H9 (cell line): ENCODE results near the gene RNPEPL1. TPM values are rescaled to one million over a fixed set of nuclear protein-coding genes. Genes with fewer than 3 reads are reported as not detected.

Source experiments
- DNase-seq: peaks from one replicate; pipeline ENCODE4 v3.0.0-alpha.2; 2017
- H2AFZ ChIP-seq: one replicate; pipeline ENCODE4 v1.6.1; 2013; ENCODE audit warnings: mild to moderate bottlenecking, low read length, control low read depth, moderate library complexity
- H2AK5ac ChIP-seq: 2 replicates; pipeline ENCODE4 v1.6.1; 2013; ENCODE audit warnings: low read length, control low read depth, mixed read lengths; ENCODE audit not compliant: insufficient read length
- H2BK120ac ChIP-seq: one replicate; pipeline ENCODE4 v1.6.1; 2013; ENCODE audit warnings: low read depth, mild to moderate bottlenecking, low read length, control low read depth, inconsistent platforms; ENCODE audit not compliant: poor library complexity, severe bottlenecking
- H2BK12ac ChIP-seq: 2 replicates; pipeline ENCODE4 v1.6.1; 2013; ENCODE audit warnings: low read length, control low read depth, mixed read lengths, low read depth; ENCODE audit not compliant: insufficient read length
- H2BK15ac ChIP-seq: 2 replicates; pipeline ENCODE4 v1.6.1; 2013; ENCODE audit warnings: low read depth, low read length, control low read depth
- H2BK20ac ChIP-seq: one replicate; pipeline ENCODE4 v1.6.1; 2013; ENCODE audit warnings: low read depth, mild to moderate bottlenecking, low read length, control low read depth, inconsistent platforms; ENCODE audit not compliant: poor library complexity, severe bottlenecking
- H2BK5ac ChIP-seq: 2 replicates; pipeline ENCODE4 v1.6.1; 2013; ENCODE audit warnings: low read length, control low read depth, mixed read lengths; ENCODE audit not compliant: insufficient read length
- H3K14ac ChIP-seq: 2 replicates; pipeline ENCODE4 v1.6.1; 2013; ENCODE audit warnings: low read length, control low read depth; ENCODE audit not compliant: insufficient read depth
- H3K18ac ChIP-seq: 2 replicates; pipeline ENCODE4 v1.6.1; 2013; ENCODE audit warnings: low read depth, mild to moderate bottlenecking, mixed read lengths, low read length, control low read depth; ENCODE audit not compliant: insufficient read length
- H3K23ac ChIP-seq: 2 replicates; pipeline ENCODE4 v1.6.1; 2013; ENCODE audit warnings: low read length, control low read depth, mixed read lengths, low read depth; ENCODE audit not compliant: insufficient read length
- H3K23me2 ChIP-seq: 2 replicates; pipeline ENCODE4 v1.6.1; 2013; ENCODE audit warnings: low read depth, mild to moderate bottlenecking, mixed read lengths, low read length, control low read depth; ENCODE audit not compliant: insufficient read length, poor library complexity, severe bottlenecking
- H3K27ac ChIP-seq: 2 replicates; pipeline ENCODE4 v1.5.1; 2013; ENCODE audit warnings: low read length, control low read depth, mixed read lengths, low read depth; ENCODE audit not compliant: insufficient read length
- H3K27me3 ChIP-seq: 2 replicates; pipeline ENCODE4 v1.6.1; 2013; ENCODE audit warnings: low read length, control low read depth, inconsistent platforms; ENCODE audit not compliant: insufficient read depth
- H3K4ac ChIP-seq: 2 replicates; pipeline ENCODE4 v1.6.1; 2013; ENCODE audit warnings: low read depth, mild to moderate bottlenecking, control low read depth, inconsistent platforms, low read length, moderate library complexity
- H3K4me1 ChIP-seq: 2 replicates; pipeline ENCODE4 v1.6.1; 2013; ENCODE audit warnings: low read length, control low read depth, inconsistent platforms; ENCODE audit not compliant: insufficient read depth
- H3K4me2 ChIP-seq: 2 replicates; pipeline ENCODE4 v1.6.1; 2013; ENCODE audit warnings: low read length, control low read depth, mixed read lengths; ENCODE audit not compliant: insufficient read length, insufficient read depth
- H3K56ac ChIP-seq: 2 replicates; pipeline ENCODE4 v1.6.1; 2013; ENCODE audit warnings: low read depth, mild to moderate bottlenecking, mixed read lengths, low read length, control low read depth; ENCODE audit not compliant: insufficient read length
- H3K79me1 ChIP-seq: 2 replicates; pipeline ENCODE4 v1.6.1; 2013; ENCODE audit warnings: low read depth, mild to moderate bottlenecking, moderate library complexity, low read length, control low read depth, inconsistent platforms; ENCODE audit not compliant: insufficient read depth, poor library complexity, severe bottlenecking
- H3K79me2 ChIP-seq: 2 replicates; pipeline ENCODE4 v1.6.1; 2013; ENCODE audit warnings: low read length, control low read depth, inconsistent platforms; ENCODE audit not compliant: insufficient read depth
- H3K9ac ChIP-seq: 2 replicates; pipeline ENCODE4 v1.6.1; 2013; ENCODE audit warnings: low read length, control low read depth, mixed read lengths; ENCODE audit not compliant: insufficient read length; ENCODE audit errors: extremely low read depth
- H3K9me3 ChIP-seq: one replicate; pipeline ENCODE4 v1.6.1; 2013; ENCODE audit warnings: low read depth, low read length, inconsistent platforms; ENCODE audit not compliant: control insufficient read depth
- H3T11ph ChIP-seq: one replicate; pipeline ENCODE4 v1.6.1; 2013; ENCODE audit warnings: mild to moderate bottlenecking, low read length, control low read depth, inconsistent platforms
- H4K20me1 ChIP-seq: one replicate; pipeline ENCODE4 v1.6.1; 2013; ENCODE audit not compliant: control insufficient read depth, insufficient read length, insufficient read depth
- H4K5ac ChIP-seq: 2 replicates; pipeline ENCODE4 v1.6.1; 2013; ENCODE audit warnings: low read depth, mild to moderate bottlenecking, mixed read lengths, low read length, control low read depth; ENCODE audit not compliant: insufficient read length
- H4K8ac ChIP-seq: replicated peaks from 2 replicates; pipeline ENCODE4 v1.6.1; 2013; ENCODE audit warnings: low read length, control low read depth, mixed read lengths, low read depth; ENCODE audit not compliant: insufficient read length
- H4K91ac ChIP-seq: 2 replicates; pipeline ENCODE4 v1.6.1; 2013; ENCODE audit warnings: low read depth, mild to moderate bottlenecking, moderate library complexity, mixed read lengths, low read length, control low read depth; ENCODE audit not compliant: insufficient read length
- H3K27ac Mint-ChIP-seq, 3 experiments: 2 replicates in 2 of 3; 3 replicates in 1 of 3; pipeline ENCODE4 v1.8.0; 2020 to 2021; ENCODE audit warnings: mixed read lengths in 3 of 3, mild to moderate bottlenecking in 1 of 3, moderate library complexity in 1 of 3
- H3K27me3 Mint-ChIP-seq: 2 replicates; pipeline ENCODE4 v1.8.0; 2021; ENCODE audit warnings: low read depth, mild to moderate bottlenecking, moderate library complexity, mixed read lengths
- H3K36me3 Mint-ChIP-seq, 3 experiments: 2 replicates in 2 of 3; 3 replicates in 1 of 3; pipeline ENCODE4 v1.8.0; 2020 to 2021; ENCODE audit warnings: low read depth in 3 of 3, mixed read lengths in 3 of 3; ENCODE audit not compliant: insufficient read depth in 1 of 3
- H3K4me1 Mint-ChIP-seq, 2 experiments: 2 replicates each; pipeline ENCODE4 v1.8.0; 2020; ENCODE audit warnings: mixed read lengths in 2 of 2
- H3K4me3 Mint-ChIP-seq, 2 experiments: 2 replicates in 1 of 2; 3 replicates in 1 of 2; pipeline ENCODE4 v1.8.0; 2020 to 2021; ENCODE audit warnings: mild to moderate bottlenecking in 2 of 2, mixed read lengths in 2 of 2, moderate library complexity in 1 of 2
- H3K9me3 Mint-ChIP-seq, 2 experiments: 2 replicates in 1 of 2; 3 replicates in 1 of 2; pipeline ENCODE4 v1.8.0; 2020; ENCODE audit warnings: mild to moderate bottlenecking in 2 of 2, mixed read lengths in 2 of 2, moderate library complexity in 1 of 2
- CTCF ChIP-seq: fragments of 200-600 bp; sonication (generic); conservative IDR thresholded peaks from 3 replicates; pipeline ENCODE4 v1.8.0; 2021; ENCODE audit warnings: antibody characterized with exemption, mild to moderate bottlenecking
- WGBS: extraction: QIAGEN DNeasy Blood & Tissue Kit; methylation state at CpG from one replicate; pipeline ENCODE4 v1.1.7; 2013; ENCODE audit warnings: missing lambda C conversion rate, low lambda C conversion rate, mixed read lengths; ENCODE audit not compliant: insufficient read length; ENCODE audit errors: extremely low coverage; 5-methylcytosine and 5-hydroxymethylcytosine counted together
- total RNA-seq: library from RNA; stranded (reverse); gene quantifications from 2 replicates; pipeline ENCODE4 v1.2.1, GENCODE V29; 2021

RNPEPL1 gene
- total RNA-seq, 1 experiment from 2014 or later: 22.5 TPM

- Mint-ChIP-seq H3K36me3 (peaks cover 2 to 20% (median 5%) of the 10 kb centered on the region in 3 experiments; a peak in 6 of 7 replicates), H3K27me3 (peaks cover 18% of the 10 kb centered on the region), H3K9me3 (peaks cover 20 to 47% of the 10 kb centered on the region in 2 experiments), H3K27ac (no peak overlapping the region), H3K4me1 (no peaks in the 10 kb centered on the region), H3K4me3 (no peak overlapping the region)
- Histone ChIP-seq H3K9ac (no peak overlapping the region), H3K4ac (no peak overlapping the region), H4K8ac (no peak overlapping the region), H3K27ac (no peak overlapping the region), H2BK120ac (no peak overlapping the region), H4K20me1 (no peaks in the 10 kb centered on the region), H3K56ac (no peak overlapping the region), H3K23me2 (no peaks in the 10 kb centered on the region), H3K23ac (no peak overlapping the region), H3K9me3 (no peaks in the 10 kb centered on the region), H4K5ac (no peak overlapping the region), H2BK15ac (no peak overlapping the region), H4K91ac (no peak overlapping the region), H3K79me1 (no peaks in the 10 kb centered on the region), H3K4me1 (no peaks in the 10 kb centered on the region), H2BK12ac (no peak overlapping the region), H3K4me2 (no peak overlapping the region), H3K14ac (no peak overlapping the region), H2AFZ (no peak overlapping the region), H2BK20ac (no peak overlapping the region), H3K18ac (no peak overlapping the region), H2BK5ac (no peak overlapping the region), H3K27me3 (no peaks in the 10 kb centered on the region), H2AK5ac (no peak overlapping the region), H3T11ph (no peak overlapping the region), H3K79me2 (no peaks in the 10 kb centered on the region)
- no peak for DNase-seq
- WGBS: no CpG with 5 or more reads among the region's 9 CpGs
- TF ChIP-seq CTCF: no peak
These were observed 46.1 kb downstream of the RNPEPL1 start for GRCh38 chr2:240614391-240614790.
